Pancreas (tissue), 10 donors: Measurements from ENCODE around the gene CCDC184. TPM values are rescaled to one million over a fixed set of nuclear protein-coding genes. Genes with fewer than 3 reads are reported as not detected.

Source experiments
- ATAC-seq, 4 donors: fragments of 200-7000 bp; cut with Tn5 transposase; one replicate each; pipeline versions ENCODE4 v1.8.0 to v1.9.1; 2020; ENCODE audit warnings: mild to moderate bottlenecking in 4 of 4, moderate library complexity in 4 of 4
- DNase-seq, 6 donors: peaks; one replicate each; pipeline ENCODE4 v3.0.0-alpha.2; 2020
- FAIRE-seq: peaks from 2 replicates; lab custom pipeline; 2012; peaks lifted over from hg19 to GRCh38; lab: Jason Lieb, UNC
- H3K27ac ChIP-seq, 4 donors: fragments of 200-600 bp; sonication (generic); 1 replicate in 3 of 4; 2 replicates in 1 of 4; pipeline versions ENCODE4 v1.5.0 to v1.8.0; 2020
- H3K27me3 ChIP-seq, 4 donors: fragments of 200-600 bp; one replicate each; pipeline ENCODE4 v1.8.0; 2021
- H3K36me3 ChIP-seq, 3 donors: fragments of 200-600 bp; sonication (generic) in 1 of 3; one replicate each; pipeline versions ENCODE4 v1.5.0 to v1.8.0; 2020 to 2021
- H3K4me1 ChIP-seq, 3 donors: fragments of 200-600 bp; one replicate each; pipeline ENCODE4 v1.8.0; 2021
- H3K4me3 ChIP-seq, 4 donors: fragments of 200-600 bp; sonication (generic) in 2 of 4; one replicate each; pipeline versions ENCODE4 v1.5.0 to v1.8.0; 2020 to 2021
- H3K9me3 ChIP-seq, 4 donors: fragments of 200-600 bp; one replicate each; pipeline ENCODE4 v1.8.0; 2021
- CTCF ChIP-seq, 4 donors: fragments of 200-600 bp; sonication (generic) in 3 of 4; IDR thresholded peaks; one replicate each; pipeline versions ENCODE4 v1.5.0 to v1.8.0; 2021; ENCODE audit warnings: antibody characterized with exemption in 4 of 4
- WGBS, 2 donors: extraction: QIAGEN DNeasy Blood & Tissue Kit; methylation state at CpG; one replicate each; pipeline ENCODE4 v1.1.7; 2013; 5-methylcytosine and 5-hydroxymethylcytosine counted together
- intact Hi-C, 3 donors: fragments of 100-400 bp; cut with DNase I; formaldehyde crosslinking; loops; one replicate each; pipeline versions ENCODE4 v1.11.1 to v1.14.2; 2022
- polyA plus RNA-seq, 2 donors: library from polyadenylated mRNA; stranded (reverse); fragments of 200-250 nt; gene quantifications; one replicate each; pipeline ENCODE4 v1.2.3, GENCODE V29; 2013
- total RNA-seq, 6 donors: library from RNA; stranded (reverse); fragmentation: NEBNext Ultra II Directional in 4 of 6; extraction: Animal tissue kit (Norgen Biotek cat#: 25700) in 4 of 6; gene quantifications; one replicate each; pipeline versions ENCODE4 v1.2.1 to v1.2.4, GENCODE V29; 2021 to 2023
- donor health status: healthy with polysubstance abuse.
- donor health status: DM: no; HTN: no; CAD: no; lungs with moderate emphysema.
- donor health status: DM: no; HTN: no; CAD: no.
- donor health status: control.
- donor health status: control.
- donor health status: Bipolar disorder and iron deficiency.
- donor health status: DM: yes; HTN: yes; CAD: no.
- donor health status: DM: no; HTN: no; CAD: no.
- donor health status: DM: no; HTN: no; CAD: no.
- donor health status: DM: yes; HTN: yes; CAD: no.

CCDC184 gene
- total and polyA plus RNA-seq, 8 donors = 0.16 to 3.1 (median 0.52) TPM

- 6 to 10% methylated on average over 2 of the region's 2 CpGs for WGBS, 2 donors
- peak; percentile 64 to 88 (median 83) for TF ChIP-seq CTCF (IDR thresholded peaks at IDR 0.05)
- Histone ChIP-seq H3K4me3 (no peak overlapping the region), H3K36me3 (no peaks in the 10 kb centered on the region), H3K27me3 (no peaks in the 10 kb centered on the region), H3K9me3 (no peaks in the 10 kb centered on the region), H3K4me1 (no peaks in the 10 kb centered on the region), H3K27ac (no peak overlapping the region)
- DNase-seq = peak in 3 of 6 donors; percentile 16 to 36 (median 30)
- peak; percentile 89 for FAIRE-seq
- intact Hi-C loops = loop anchor here in 1 of 3 donors (10.0 kb wide), 1 partner anchor 211 kb away; no protein-coding TSS in a partner anchor
- ATAC-seq = peak in 3 of 4 donors; percentile 79 to 88 (median 86)
Measured at GRCh38 chr12:48165089-48165981, 18.1 kb upstream of the CCDC184 start.

- Histone ChIP-seq H3K4me3 (no peak overlapping the region), H3K27me3 (no peaks in the 10 kb centered on the region), H3K27ac (no peak overlapping the region), H3K36me3 (no peaks in the 10 kb centered on the region), H3K4me1 (no peaks in the 10 kb centered on the region), H3K9me3 (no peaks in the 10 kb centered on the region)
- FAIRE-seq = no peak
- TF ChIP-seq CTCF (IDR thresholded peaks at IDR 0.05) = no peak
- 68 to 71% methylated on average over 19 of the region's 19 CpGs for WGBS, 2 donors
- ATAC-seq = no peak
- DNase-seq = no peak
- intact Hi-C loops = loop anchor here in 1 of 3 donors (10.0 kb wide), 1 partner anchor 214 kb away; no protein-coding TSS in a partner anchor
Measured at GRCh38 chr12:48169011-48169410, 14.4 kb upstream of the CCDC184 start.

- Histone ChIP-seq H3K4me3 (no peak overlapping the region), H3K36me3 (no peaks in the 10 kb centered on the region), H3K27ac (no peak overlapping the region), H3K27me3 (peaks cover 0 to 3% (median 0%) of the 10 kb centered on the region in 4 donors), H3K9me3 (no peaks in the 10 kb centered on the region), H3K4me1 (peaks cover 0 to 4% (median 0%) of the 10 kb centered on the region in 3 donors)
- DNase-seq (no peak), ATAC-seq (peak in 2 of 4 donors; percentile 47 to 59), FAIRE-seq (no peak)
- no peak for TF ChIP-seq CTCF (IDR thresholded peaks at IDR 0.05)
- 62 to 65% methylated on average over 3 of the region's 3 CpGs for WGBS, 2 donors
- intact Hi-C loops = no loop called here
Measured at GRCh38 chr12:48175613-48176416, 7.6 kb upstream of the CCDC184 start.

GRCh38 chr12:48176417-48176751 is 7.1 kb upstream of the CCDC184 start:
- H3K9me3 ChIP-seq = no peaks in the 10 kb centered on the region
- peaks cover 0 to 8% (median 0%) of the 10 kb centered on the region in 4 donors for H3K27me3 ChIP-seq
- H3K4me3 ChIP-seq = no peak overlapping the region
- DNase-seq (no peak), ATAC-seq (no peak), FAIRE-seq (no peak)
- TF ChIP-seq CTCF (IDR thresholded peaks at IDR 0.05) = no peak
- no peak overlapping the region for H3K27ac ChIP-seq
- no peaks in the 10 kb centered on the region for H3K36me3 ChIP-seq
- peaks cover 0 to 4% (median 0%) of the 10 kb centered on the region in 3 donors for H3K4me1 ChIP-seq
- intact Hi-C loops = no loop called here
